Heart right ventricle (tissue), 16 donors: ENCODE data around the gene HIF1AN. TPM values are rescaled to one million over a fixed set of nuclear protein-coding genes. Genes with fewer than 3 reads are reported as not detected.
A peak's percentile ranks its signal among the peaks of the same experiment; 100 is the strongest.

Experiments used
- ATAC-seq, 8 donors: fragments of 200-7000 bp; cut with Tn5 transposase; one replicate each; pipeline ENCODE4 v1.9.1; 2020; ENCODE audit warnings: mild to moderate bottlenecking in 8 of 8, moderate library complexity in 8 of 8, moderate number of reproducible peaks in 1 of 8
- DNase-seq, 2 donors: peaks; one replicate each; pipeline ENCODE4 v3.0.0-alpha.2; 2020
- H3K27ac ChIP-seq, 10 donors: fragments of 200-600 bp; sonication (generic) in 2 of 10; one replicate each; pipeline versions ENCODE4 v1.5.0 to v1.8.0; 2020 to 2022; ENCODE audit warnings: mild to moderate bottlenecking in 3 of 10
- H3K27me3 ChIP-seq, 7 donors: fragments of 200-600 bp; one replicate each; pipeline ENCODE4 v1.8.0; 2021 to 2022; ENCODE audit warnings: mild to moderate bottlenecking in 2 of 7
- H3K36me3 ChIP-seq, 9 donors: fragments of 200-600 bp; sonication (generic) in 1 of 9; one replicate each; pipeline versions ENCODE4 v1.5.0 to v1.8.0; 2020 to 2022; ENCODE audit warnings: mild to moderate bottlenecking in 2 of 9
- H3K4me1 ChIP-seq, 9 donors: fragments of 200-600 bp; sonication (generic) in 1 of 9; one replicate each; pipeline versions ENCODE4 v1.5.0 to v1.8.0; 2020 to 2022; ENCODE audit warnings: mild to moderate bottlenecking in 4 of 9
- H3K4me3 ChIP-seq, 10 donors: fragments of 200-600 bp; sonication (generic) in 2 of 10; one replicate each; pipeline versions ENCODE4 v1.5.0 to v1.8.0; 2020 to 2022; ENCODE audit warnings: mild to moderate bottlenecking in 7 of 10, moderate library complexity in 2 of 10
- H3K9me3 ChIP-seq, 11 donors: fragments of 200-600 bp in 10 of 11; sonication (generic) in 2 of 11; one replicate each; pipeline versions ENCODE4 v1.5.0 to v1.8.0; 2013 to 2022; ENCODE audit warnings: mild to moderate bottlenecking in 2 of 11, control low read depth in 1 of 11, moderate library complexity in 1 of 11
- CTCF ChIP-seq, 9 donors: fragments of 200-600 bp; sonication (generic) in 2 of 9; IDR thresholded peaks; one replicate each; pipeline versions ENCODE4 v1.5.0 to v1.8.0; 2021 to 2022; ENCODE audit warnings: antibody characterized with exemption in 9 of 9, mild to moderate bottlenecking in 5 of 9, moderate library complexity in 1 of 9
- WGBS, 2 donors: extraction: QIAGEN DNeasy Blood & Tissue Kit; methylation state at CpG; one replicate each; pipeline ENCODE4 v1.1.7; 2013; ENCODE audit warnings: inconsistent platforms in 1 of 2; 5-methylcytosine and 5-hydroxymethylcytosine counted together
- intact Hi-C, 10 donors: fragments of 100-400 bp; cut with DNase I; formaldehyde crosslinking; loops; one replicate each; pipeline versions ENCODE4 v1.11.1 to v1.14.2; 2022
- polyA plus RNA-seq, 2 donors: library from polyadenylated mRNA; stranded (reverse); fragments of 200-250 nt; gene quantifications; one replicate each; pipeline ENCODE4 v1.2.3, GENCODE V29; 2013
- total RNA-seq, 10 donors: library from RNA; stranded (reverse); fragmentation: NEBNext Ultra II Directional in 3 of 10; extraction: Animal tissue kit (Norgen Biotek cat#: 25700) in 3 of 10; gene quantifications; one replicate each; pipeline versions ENCODE4 v1.2.1 to v1.2.4, GENCODE V29; 2021 to 2023
- donor health status: Arrhythmogenic right ventricular cardiomyopathy.
- donor health status: ischemic (EF 13 %, LVEDD 7.1; RV severe dilation, severe dysfunction).
- donor health status: healthy with polysubstance abuse.
- donor health status: DM: no; HTN: yes; CAD: no.
- donor health status: DM: no; HTN: no; CAD: no.
- donor health status: ischemic (EF 25% LVEDD 6.9; RV normal size, moderate dysfunction).
- donor health status: ischemic (EF 25% LVEDD 5.7; RV mildly dilated, moderate dysfunction).
- donor health status: healthy.
- donor health status: DM: yes; HTN: yes; CAD: no.
- donor health status: Ischemic cardiomyopathy.
- donor health status: ischemic (EF 35%, LVEDD 5.7; RV mildly dilated, moderate dysfunction).
- donor health status: nonischemic (EF 11% LVEDD 7.7; RV severe dilation, severe dysfunction).
- donor health status: DM: yes; HTN: yes; CAD: no.
- donor health status: PGD.
- donor health status: ischemic (EF 29% LVEDD 5.4; RV normal size, mild dysfunction).
- donor health status: nonischemic (EF 23%, LVEDD 6.1; RV moderate dilation, normal function).

Gene HIF1AN
- total and polyA plus RNA-seq, 12 donors: 7.1 to 66.8 (median 48.4) TPM

GRCh38 chr10:100515612-100516011, 20.1 kb upstream of the HIF1AN start:
- TF ChIP-seq CTCF (IDR thresholded peaks at IDR 0.05): no peak
- Histone ChIP-seq H3K27me3 (peaks cover 0 to 13% (median 0%) of the 10 kb centered on the region in 7 donors), H3K4me1 (peaks cover 0 to 30% (median 14%) of the 10 kb centered on the region in 9 donors), H3K9me3 (no peaks in the 10 kb centered on the region), H3K27ac (no peak overlapping the region), H3K4me3 (no peak overlapping the region), H3K36me3 (peaks cover 0 to 51% (median 0%) of the 10 kb centered on the region in 9 donors)
- WGBS, 2 donors: 82 to 93% methylated on average over 3 of the region's 3 CpGs
- ATAC-seq: no peak
- intact Hi-C loops: loop anchor here in 7 of 10 donors (2.0 to 10.0 kb wide), 7 partner anchors 78 to 181 kb away; partner anchors contain the start of genes PKD2L1 (in 2 of the 7) and SCD (in 1 of the 7)
- DNase-seq: no peak

- no peaks in the 10 kb centered on the region for H3K9me3 ChIP-seq
- DNase-seq (no peak), ATAC-seq (no peak)
- WGBS, 2 donors: 86 to 96% methylated on average over 2 of the region's 2 CpGs
- peaks cover 0 to 38% (median 0%) of the 10 kb centered on the region in 9 donors for H3K36me3 ChIP-seq
- peak in 2 of 9 donors; percentile 11 to 24 for TF ChIP-seq CTCF (IDR thresholded peaks at IDR 0.05)
- no peak overlapping the region for H3K4me3 ChIP-seq
- H3K4me1 ChIP-seq: peaks cover 0 to 19% (median 14%) of the 10 kb centered on the region in 9 donors
- intact Hi-C loops: loop anchor here in 7 of 10 donors (2.0 to 10.0 kb wide), 7 partner anchors 80 to 182 kb away; partner anchors contain the start of genes PKD2L1 (in 2 of the 7) and SCD (in 1 of the 7)
- H3K27ac ChIP-seq: no peak overlapping the region
- peaks cover 0 to 13% (median 0%) of the 10 kb centered on the region in 7 donors for H3K27me3 ChIP-seq
These were observed 18.9 kb upstream of the HIF1AN start for GRCh38 chr10:100516847-100517246.

GRCh38 chr10:100518761-100519241, 16.9 kb upstream of the HIF1AN start:
- intact Hi-C loops: loop anchor here in 8 of 10 donors (2.0 to 10.0 kb wide), 8 partner anchors 82 to 184 kb away; partner anchors contain the start of genes PKD2L1 (in 2 of the 8) and SCD (in 1 of the 8)
- Histone ChIP-seq H3K4me1 (peaks cover 0 to 19% (median 14%) of the 10 kb centered on the region in 9 donors), H3K4me3 (peak overlapping the region; percentile 49 to 70 (median 58)), H3K9me3 (no peaks in the 10 kb centered on the region), H3K27me3 (peaks cover 0 to 13% (median 0%) of the 10 kb centered on the region in 7 donors), H3K27ac (peak overlapping the region in 9 of 10 donors; percentile 26 to 70 (median 56)), H3K36me3 (peaks cover 0 to 42% (median 4%) of the 10 kb centered on the region in 9 donors)
- peak; percentile 58 to 86 (median 76) for ATAC-seq
- TF ChIP-seq CTCF (IDR thresholded peaks at IDR 0.05): peak; percentile 28 to 81 (median 72)
- WGBS, 2 donors: 6 to 8% methylated on average over 7 of the region's 7 CpGs
- peak in 1 of 2 donors; percentile 65 for DNase-seq

GRCh38 chr10:100519311-100520051, 16.3 kb upstream of the HIF1AN start, which contains the start of gene SEC31B:
TSS of gene SEC31B (minus strand) at chr10:100519861. CDS start at chr10:100516952, 2,909 bp downstream.
- Histone ChIP-seq H3K27me3 (peaks cover 0 to 13% (median 0%) of the 10 kb centered on the region in 7 donors), H3K4me1 (peaks cover 0 to 19% (median 14%) of the 10 kb centered on the region in 9 donors), H3K9me3 (no peaks in the 10 kb centered on the region), H3K4me3 (peak within 1 kb of the TSS; percentile 49 to 70 (median 58)), H3K36me3 (peaks cover 0 to 49% (median 9%) of the 10 kb centered on the region in 9 donors), H3K27ac (peak within 1 kb of the TSS in 9 of 10 donors; percentile 26 to 70 (median 56))
- ATAC-seq (peak; percentile 70 to 92 (median 89)), DNase-seq (peak; percentile 51 to 61)
- intact Hi-C loops: loop anchor here in 8 of 10 donors (2.0 to 10.0 kb wide), 8 partner anchors 82 to 185 kb away; partner anchors contain the start of genes PKD2L1 (in 2 of the 8) and SCD (in 1 of the 8)
- no peak for TF ChIP-seq CTCF (IDR thresholded peaks at IDR 0.05)
- 4 to 6% methylated on average over 66 to 72 of the region's 72 CpGs for WGBS, 2 donors
